Thyroid gland (tissue), 4 donors: ENCODE results near the gene AGPAT4. TPM values are rescaled to one million over a fixed set of nuclear protein-coding genes. Genes with fewer than 3 reads are reported as not detected.

ENCODE experiments used
- DNase-seq, 2 donors: peaks; one replicate each; pipeline ENCODE4 v3.0.0-alpha.2; 2019
- H3K27ac ChIP-seq, 3 donors: fragments of 200-600 bp; sonication (generic); 1 replicate in 2 of 3; 2 replicates in 1 of 3; pipeline ENCODE4 v1.5.1; 2016 to 2019; ENCODE audit warnings: mild to moderate bottlenecking in 1 of 3, moderate library complexity in 1 of 3
- H3K27me3 ChIP-seq: fragments of 200-600 bp; sonication (generic); one replicate; pipeline ENCODE4 v1.5.1; 2019
- H3K36me3 ChIP-seq, 2 donors: fragments of 200-600 bp; sonication (generic); one replicate each; pipeline ENCODE4 v1.5.1; 2016 to 2019
- H3K4me1 ChIP-seq, 2 donors: fragments of 200-600 bp; sonication (generic); one replicate each; pipeline ENCODE4 v1.5.1; 2017 to 2019
- H3K4me3 ChIP-seq, 3 donors: fragments of 200-600 bp; sonication (generic); replicated peaks in 1 of 3; 1 replicate in 2 of 3; 2 replicates in 1 of 3; pipeline ENCODE4 v1.5.1; 2016; ENCODE audit warnings: mild to moderate bottlenecking in 1 of 3
- H3K9me3 ChIP-seq: fragments of 200-600 bp; sonication (generic); one replicate; pipeline ENCODE4 v1.5.1; 2017
- CTCF ChIP-seq, 6 experiments: fragments of 200-600 bp in 3 of 6; fragments of 450-650 bp in 3 of 6; sonication (generic) in 3 of 6; IDR thresholded peaks; one replicate each; pipeline ENCODE4 v1.5.1; 2016 to 2019; ENCODE audit warnings: antibody characterized with exemption in 6 of 6, mild to moderate bottlenecking in 2 of 6, inconsistent platforms in 1 of 6, moderate library complexity in 1 of 6
- POLR2A ChIP-seq, 2 donors: fragments of 450-650 bp; IDR thresholded peaks; one replicate each; pipeline ENCODE4 v1.6.1; 2017; ENCODE audit warnings: antibody characterized with exemption in 2 of 2, mild to moderate bottlenecking in 2 of 2, moderate library complexity in 1 of 2
- WGBS, 2 donors: methylation state at CpG; one replicate each; pipeline ENCODE4 v1.1.5; 2017; 5-methylcytosine and 5-hydroxymethylcytosine counted together
- intact Hi-C: fragments of 100-400 bp; cut with DNase I; formaldehyde crosslinking; loops from one replicate; pipeline ENCODE4 v1.15.1; 2023
- total RNA-seq, 4 donors: library from RNA; depleted of rRNA; stranded (reverse); fragments of >200 nt; gene quantifications; one replicate each; pipeline ENCODE4 v1.2.3, GENCODE V29; 2016

The AGPAT4 gene
- total RNA-seq, 4 donors from 2014 or later = 6.1 to 12.8 (median 6.9) TPM

GRCh38 chr6:161245363-161245762, 28.5 kb downstream of the AGPAT4 start:
- 87 to 90% methylated on average over 6 of the region's 6 CpGs for WGBS, 2 donors
- TF ChIP-seq POLR2A (IDR thresholded peaks at IDR 0.05) (no peak), CTCF (IDR thresholded peaks at IDR 0.05) (no peak)

GRCh38 chr6:161244725-161245124, 29.1 kb downstream of the AGPAT4 start:
- 95 to 96% methylated on average over 7 of the region's 7 CpGs for WGBS, 2 donors
- Histone ChIP-seq H3K27me3 (no peaks in the 10 kb centered on the region), H3K36me3 (no peaks in the 10 kb centered on the region), H3K4me1 (peaks cover 0 to 5% of the 10 kb centered on the region in 2 donors), H3K27ac (no peak overlapping the region), H3K4me3 (no peak overlapping the region), H3K9me3 (no peaks in the 10 kb centered on the region)
- no peak for DNase-seq
- no peak for TF ChIP-seq CTCF (IDR thresholded peaks at IDR 0.05)
- TF ChIP-seq POLR2A (IDR thresholded peaks at IDR 0.05) = no peak
- intact Hi-C loops = no loop called here

More at GRCh38 chr6:161245363-161245762, 28.5 kb downstream of the AGPAT4 start:
- no peak overlapping the region for H3K27ac ChIP-seq
- no peaks in the 10 kb centered on the region for H3K36me3 ChIP-seq
- no peaks in the 10 kb centered on the region for H3K27me3 ChIP-seq
- intact Hi-C loops = no loop called here
- no peak overlapping the region for H3K4me3 ChIP-seq
- peaks cover 0 to 5% of the 10 kb centered on the region in 2 donors for H3K4me1 ChIP-seq
- no peak for DNase-seq
- H3K9me3 ChIP-seq = no peaks in the 10 kb centered on the region

- intact Hi-C loops = no loop called here
- Histone ChIP-seq H3K27me3 (no peaks in the 10 kb centered on the region), H3K4me3 (no peak overlapping the region), H3K36me3 (no peaks in the 10 kb centered on the region), H3K27ac (no peak overlapping the region), H3K9me3 (no peaks in the 10 kb centered on the region), H3K4me1 (peaks cover 0 to 5% of the 10 kb centered on the region in 2 donors)
- TF ChIP-seq POLR2A (IDR thresholded peaks at IDR 0.05) = no peak
- no peak for TF ChIP-seq CTCF (IDR thresholded peaks at IDR 0.05)
- 59 to 70% methylated on average over 23 to 28 of the region's 28 CpGs for WGBS, 2 donors
- DNase-seq = peak; percentile 37 to 44
Observed at GRCh38 chr6:161242779-161243693, 30.8 kb downstream of the AGPAT4 start.

GRCh38 chr6:161242113-161242512, 31.7 kb downstream of the AGPAT4 start:
- 98 to 99% methylated on average over 10 of the region's 10 CpGs for WGBS, 2 donors

GRCh38 chr6:161239001-161239400, 34.9 kb downstream of the AGPAT4 start:
- H3K27me3 ChIP-seq = no peaks in the 10 kb centered on the region
- H3K4me1 ChIP-seq = peaks cover 0 to 5% of the 10 kb centered on the region in 2 donors
- DNase-seq = no peak
- H3K36me3 ChIP-seq = no peaks in the 10 kb centered on the region
- no peak overlapping the region for H3K27ac ChIP-seq
- WGBS, 2 donors = 96 to 99% methylated on average over 6 of the region's 6 CpGs
- TF ChIP-seq POLR2A (IDR thresholded peaks at IDR 0.05) (no peak), CTCF (IDR thresholded peaks at IDR 0.05) (no peak)
- no peak overlapping the region for H3K4me3 ChIP-seq
- H3K9me3 ChIP-seq = no peaks in the 10 kb centered on the region
- intact Hi-C loops = no loop called here

More at GRCh38 chr6:161242113-161242512, 31.7 kb downstream of the AGPAT4 start:
- TF ChIP-seq POLR2A (IDR thresholded peaks at IDR 0.05) = no peak
- intact Hi-C loops = no loop called here
- no peak for DNase-seq
- Histone ChIP-seq H3K27ac (no peak overlapping the region), H3K4me3 (no peak overlapping the region), H3K36me3 (no peaks in the 10 kb centered on the region), H3K27me3 (no peaks in the 10 kb centered on the region), H3K9me3 (no peaks in the 10 kb centered on the region), H3K4me1 (peaks cover 0 to 5% of the 10 kb centered on the region in 2 donors)
